Vagina (tissue), 2 donors: ENCODE data around the gene TBC1D14.

Experiments used
- CTCF ChIP-seq, 3 experiments: fragments of 450-650 bp in 2 of 3; fragments of 200-600 bp in 1 of 3; sonication (generic) in 1 of 3; IDR thresholded peaks; one replicate each; pipeline ENCODE4 v1.5.1; 2017 to 2019; ENCODE audit warnings: antibody characterized with exemption in 3 of 3, mild to moderate bottlenecking in 2 of 3, moderate library complexity in 2 of 3
- POLR2A ChIP-seq, 2 donors: fragments of 450-650 bp; IDR thresholded peaks; one replicate each; pipeline ENCODE4 v1.6.1; 2017; ENCODE audit warnings: antibody characterized with exemption in 2 of 2, mild to moderate bottlenecking in 2 of 2, moderate library complexity in 2 of 2
- POLR2AphosphoS5 ChIP-seq, 2 donors: sonication (generic); formaldehyde crosslinking; IDR thresholded peaks; one replicate each; pipeline ENCODE4 v1.9.0; 2017; ENCODE audit warnings: antibody characterized with exemption in 2 of 2, mild to moderate bottlenecking in 2 of 2, low read depth in 1 of 2; ENCODE audit not compliant: insufficient read depth in 1 of 2

GRCh38 chr4:6964858-6965257, 55.2 kb downstream of the TBC1D14 start:
- TF ChIP-seq POLR2AphosphoS5 (IDR thresholded peaks at IDR 0.05; ENCODE audit: insufficient read depth in 1 of 2, low read depth in 1 of 2): no peak
- no peak for TF ChIP-seq CTCF (IDR thresholded peaks at IDR 0.05)
- no peak for TF ChIP-seq POLR2A (IDR thresholded peaks at IDR 0.05)
